Cardiac fibroblast (primary cell): ENCODE data around the gene BMP7.

Experiments used
- DNase-seq, 2 donors: peaks; one replicate each; pipeline versions ENCODE4 v3.0.0 to v3.0.0-alpha.2; 2010; ENCODE audit warnings: low read depth in 2 of 2
- H3K4me3 ChIP-seq, 2 donors: replicated peaks in 1 of 2; 1 replicate in 1 of 2; 2 replicates in 1 of 2; pipeline ENCODE4 v1.5.1; 2011; ENCODE audit warnings: low read depth in 2 of 2, low read length in 2 of 2, mild to moderate bottlenecking in 2 of 2, moderate library complexity in 1 of 2
- TF ChIP-seq, protein P1 (sequence below): IDR thresholded peaks from one replicate; pipeline ENCODE4 v1.5.1; 2011; ENCODE audit warnings: low read depth, mild to moderate bottlenecking, low read length, inconsistent platforms

Gene BMP7

DNA sequence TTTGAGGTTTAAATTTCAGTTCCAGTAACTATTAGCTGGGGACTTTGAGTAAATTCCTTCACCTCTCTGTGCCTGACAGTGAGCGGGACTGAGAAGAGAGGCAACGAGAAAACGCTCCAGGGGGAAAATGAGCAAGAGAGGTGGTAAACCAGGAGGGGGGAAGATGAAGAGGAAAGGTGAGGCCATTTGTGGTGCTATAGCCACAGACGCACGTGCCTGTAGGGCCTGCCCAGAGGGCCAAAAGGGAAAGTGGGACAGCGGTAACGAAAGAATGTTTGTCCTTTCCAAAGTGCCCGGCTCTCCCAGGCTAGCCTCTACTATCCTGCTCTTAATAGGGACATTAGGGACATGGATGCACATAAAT, 99.2 kb downstream of the BMP7 start:
- no peak for DNase-seq
- no peak overlapping the region for H3K4me3 ChIP-seq
- TF ChIP-seq, protein P1, sequence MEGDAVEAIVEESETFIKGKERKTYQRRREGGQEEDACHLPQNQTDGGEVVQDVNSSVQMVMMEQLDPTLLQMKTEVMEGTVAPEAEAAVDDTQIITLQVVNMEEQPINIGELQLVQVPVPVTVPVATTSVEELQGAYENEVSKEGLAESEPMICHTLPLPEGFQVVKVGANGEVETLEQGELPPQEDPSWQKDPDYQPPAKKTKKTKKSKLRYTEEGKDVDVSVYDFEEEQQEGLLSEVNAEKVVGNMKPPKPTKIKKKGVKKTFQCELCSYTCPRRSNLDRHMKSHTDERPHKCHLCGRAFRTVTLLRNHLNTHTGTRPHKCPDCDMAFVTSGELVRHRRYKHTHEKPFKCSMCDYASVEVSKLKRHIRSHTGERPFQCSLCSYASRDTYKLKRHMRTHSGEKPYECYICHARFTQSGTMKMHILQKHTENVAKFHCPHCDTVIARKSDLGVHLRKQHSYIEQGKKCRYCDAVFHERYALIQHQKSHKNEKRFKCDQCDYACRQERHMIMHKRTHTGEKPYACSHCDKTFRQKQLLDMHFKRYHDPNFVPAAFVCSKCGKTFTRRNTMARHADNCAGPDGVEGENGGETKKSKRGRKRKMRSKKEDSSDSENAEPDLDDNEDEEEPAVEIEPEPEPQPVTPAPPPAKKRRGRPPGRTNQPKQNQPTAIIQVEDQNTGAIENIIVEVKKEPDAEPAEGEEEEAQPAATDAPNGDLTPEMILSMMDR: no peak

GRCh38 chr20:57166568-57167291, 99.7 kb downstream of the BMP7 start:
- TF ChIP-seq, protein P1: no peak
- no peak for DNase-seq

GRCh38 chr20:57165427-57166004, 100.9 kb downstream of the BMP7 start:
- TF ChIP-seq, protein P1: no peak
- no peak for DNase-seq

More at GRCh38 chr20:57166568-57167291, 99.7 kb downstream of the BMP7 start:
- no peak overlapping the region for H3K4me3 ChIP-seq

DNA sequence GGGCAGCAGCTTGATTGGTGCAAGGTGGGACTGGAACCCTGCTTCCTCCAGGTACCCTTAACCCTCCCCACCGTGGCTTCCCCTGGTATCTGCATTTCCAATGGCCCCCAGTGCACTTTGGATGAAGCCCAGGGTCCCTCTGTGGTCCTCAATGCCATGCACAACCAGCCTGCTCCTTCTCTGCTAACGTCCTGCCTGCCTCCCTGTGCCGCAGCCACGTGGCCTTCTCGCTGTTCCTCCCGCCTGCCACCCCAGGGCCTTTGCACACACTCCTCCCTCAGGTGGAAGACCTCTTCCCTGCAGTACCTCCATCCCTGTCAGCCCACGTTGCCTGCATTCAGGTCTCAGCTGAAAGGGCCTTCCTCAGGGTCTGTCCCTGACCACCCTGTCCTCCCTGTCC, 101.6 kb downstream of the BMP7 start:
- TF ChIP-seq, protein P1: no peak
- H3K4me3 ChIP-seq: no peak overlapping the region
- DNase-seq: no peak

More at GRCh38 chr20:57165427-57166004, 100.9 kb downstream of the BMP7 start:
- H3K4me3 ChIP-seq: no peak overlapping the region

- TF ChIP-seq, protein P1: no peak
- no peak for DNase-seq
- no peak overlapping the region for H3K4me3 ChIP-seq
These were observed 103.4 kb downstream of the BMP7 start for GRCh38 chr20:57163041-57163440.

- DNase-seq: no peak
- no peak overlapping the region for H3K4me3 ChIP-seq
- TF ChIP-seq, protein P1: no peak
These were observed 104.1 kb downstream of the BMP7 start for GRCh38 chr20:57162362-57162652.
